ENCODE data around the gene TEK. TPM values are rescaled to one million over a fixed set of nuclear protein-coding genes. Genes with fewer than 3 reads are reported as not detected.

Gene TEK
- total RNA-seq, 2 donors from 2014 or later: 4.6 to 4.9 TPM

DNA sequence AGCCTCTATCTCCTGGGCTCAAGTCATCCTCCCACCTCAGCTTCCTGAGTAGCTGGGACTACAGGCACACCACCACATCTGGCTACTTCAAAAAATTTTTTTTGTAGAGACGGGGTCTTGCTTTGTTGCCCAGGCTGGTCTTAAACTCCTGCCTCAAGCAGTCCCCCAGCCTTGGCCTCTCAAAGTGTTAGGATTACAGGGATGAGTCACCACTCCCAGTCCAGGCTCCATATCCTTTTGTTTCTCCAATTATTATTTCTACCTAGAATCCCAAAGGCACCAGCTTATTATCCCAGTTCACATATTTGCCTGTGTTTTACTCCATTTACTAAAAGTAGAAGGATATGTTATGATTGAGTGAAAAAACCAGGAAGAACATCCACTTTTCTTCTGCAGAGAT, 84.9 kb downstream of the TEK start:
- DNase-seq (no peak), ATAC-seq (no peak)
- Histone ChIP-seq H3K4me1 (no peaks in the 10 kb centered on the region), H3K4me3 (no peak overlapping the region), H3K27me3 (no peaks in the 10 kb centered on the region), H3K9me3 (no peaks in the 10 kb centered on the region), H3K27ac (no peak overlapping the region), H3K36me3 (replicated peaks in 1 of 2; ENCODE audit: insufficient read depth in 1 of 2, low read depth in 2 of 2) (no peaks in the 10 kb centered on the region)
- intact Hi-C loops (cut with DNase I): no loop called here
- no peak for TF ChIP-seq CTCF (IDR thresholded peaks at IDR 0.05)
- no peak for TF ChIP-seq POLR2A (IDR thresholded peaks at IDR 0.05)
- WGBS, 2 donors: 68 to 76% methylated on average over 1 of the region's 1 CpG

GRCh38 chr9:27194401-27195091, 85.5 kb downstream of the TEK start:
- DNase-seq: no peak
- no peaks in the 10 kb centered on the region for H3K4me1 ChIP-seq
- no peaks in the 10 kb centered on the region for H3K36me3 ChIP-seq (replicated peaks in 1 of 2; ENCODE audit: insufficient read depth in 1 of 2, low read depth in 2 of 2)
- H3K9me3 ChIP-seq: no peaks in the 10 kb centered on the region
- no peak for ATAC-seq
- no peak overlapping the region for H3K27ac ChIP-seq
- TF ChIP-seq POLR2A (IDR thresholded peaks at IDR 0.05) (no peak), CTCF (IDR thresholded peaks at IDR 0.05) (no peak)
- H3K4me3 ChIP-seq: no peak overlapping the region
- intact Hi-C loops (cut with DNase I): no loop called here
- no peaks in the 10 kb centered on the region for H3K27me3 ChIP-seq
- 55 to 63% methylated on average over 5 of the region's 5 CpGs for whole genome bisulfite sequencing, 2 donors

- no peaks in the 10 kb centered on the region for H3K9me3 ChIP-seq
- H3K4me1 ChIP-seq: no peaks in the 10 kb centered on the region
- WGBS, 2 donors: 67 to 68% methylated on average over 3 of the region's 3 CpGs
- DNase-seq (no peak), ATAC-seq (no peak)
- TF ChIP-seq CTCF (IDR thresholded peaks at IDR 0.05) (no peak), POLR2A (IDR thresholded peaks at IDR 0.05) (no peak)
- H3K27ac ChIP-seq: no peak overlapping the region
- H3K27me3 ChIP-seq: no peaks in the 10 kb centered on the region
- intact Hi-C loops (cut with DNase I): no loop called here
- H3K36me3 ChIP-seq (replicated peaks in 1 of 2; ENCODE audit: insufficient read depth in 1 of 2, low read depth in 2 of 2): no peaks in the 10 kb centered on the region
- H3K4me3 ChIP-seq: no peak overlapping the region
Measured at GRCh38 chr9:27195191-27195590, 86.2 kb downstream of the TEK start.

DNA sequence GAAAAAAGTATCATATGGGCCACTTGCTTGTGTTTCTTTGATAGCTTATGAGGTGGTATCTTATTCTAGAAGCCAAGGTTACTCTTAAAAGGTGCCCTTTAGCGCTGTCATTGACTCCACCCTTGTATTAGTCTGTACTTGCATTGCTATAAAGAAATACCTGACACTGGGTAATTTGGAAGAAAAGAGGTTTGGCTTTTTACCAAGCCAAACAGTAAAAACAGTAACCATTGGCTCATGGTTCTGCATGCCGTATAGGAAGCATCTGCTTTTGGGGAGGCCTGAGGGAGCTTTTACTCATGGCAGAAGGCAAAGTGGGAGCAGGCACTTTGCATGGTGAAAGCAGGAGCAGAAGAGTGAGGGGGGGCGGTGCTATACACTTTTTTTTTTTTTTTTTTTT, 87.4 kb downstream of the TEK start:
- TF ChIP-seq CTCF (IDR thresholded peaks at IDR 0.05) (no peak), POLR2A (IDR thresholded peaks at IDR 0.05) (no peak)
- 90 to 92% methylated on average over 3 of the region's 3 CpGs for WGBS, 2 donors
- no peaks in the 10 kb centered on the region for H3K4me1 ChIP-seq
- H3K36me3 ChIP-seq (replicated peaks in 1 of 2; ENCODE audit: insufficient read depth in 1 of 2, low read depth in 2 of 2): no peaks in the 10 kb centered on the region
- DNase-seq (no peak), ATAC-seq (no peak)
- H3K4me3 ChIP-seq: no peak overlapping the region
- intact Hi-C loops (cut with DNase I): no loop called here
- no peaks in the 10 kb centered on the region for H3K27me3 ChIP-seq
- no peak overlapping the region for H3K27ac ChIP-seq
- H3K9me3 ChIP-seq: no peaks in the 10 kb centered on the region

- Histone ChIP-seq H3K27ac (no peak overlapping the region), H3K4me1 (no peaks in the 10 kb centered on the region), H3K36me3 (replicated peaks in 1 of 2; ENCODE audit: insufficient read depth in 1 of 2, low read depth in 2 of 2) (no peaks in the 10 kb centered on the region), H3K4me3 (no peak overlapping the region), H3K9me3 (no peaks in the 10 kb centered on the region), H3K27me3 (no peaks in the 10 kb centered on the region)
- ATAC-seq (no peak), DNase-seq (peak in 1 of 4 donors; percentile 14)
- intact Hi-C loops (cut with DNase I): no loop called here
- TF ChIP-seq POLR2A (IDR thresholded peaks at IDR 0.05): no peak
- no peak for TF ChIP-seq CTCF (IDR thresholded peaks at IDR 0.05)
Measured at GRCh38 chr9:27198190-27198589, 89.2 kb downstream of the TEK start.
